ENCODE data around the gene ZNF3.

The ZNF3 gene

DNA sequence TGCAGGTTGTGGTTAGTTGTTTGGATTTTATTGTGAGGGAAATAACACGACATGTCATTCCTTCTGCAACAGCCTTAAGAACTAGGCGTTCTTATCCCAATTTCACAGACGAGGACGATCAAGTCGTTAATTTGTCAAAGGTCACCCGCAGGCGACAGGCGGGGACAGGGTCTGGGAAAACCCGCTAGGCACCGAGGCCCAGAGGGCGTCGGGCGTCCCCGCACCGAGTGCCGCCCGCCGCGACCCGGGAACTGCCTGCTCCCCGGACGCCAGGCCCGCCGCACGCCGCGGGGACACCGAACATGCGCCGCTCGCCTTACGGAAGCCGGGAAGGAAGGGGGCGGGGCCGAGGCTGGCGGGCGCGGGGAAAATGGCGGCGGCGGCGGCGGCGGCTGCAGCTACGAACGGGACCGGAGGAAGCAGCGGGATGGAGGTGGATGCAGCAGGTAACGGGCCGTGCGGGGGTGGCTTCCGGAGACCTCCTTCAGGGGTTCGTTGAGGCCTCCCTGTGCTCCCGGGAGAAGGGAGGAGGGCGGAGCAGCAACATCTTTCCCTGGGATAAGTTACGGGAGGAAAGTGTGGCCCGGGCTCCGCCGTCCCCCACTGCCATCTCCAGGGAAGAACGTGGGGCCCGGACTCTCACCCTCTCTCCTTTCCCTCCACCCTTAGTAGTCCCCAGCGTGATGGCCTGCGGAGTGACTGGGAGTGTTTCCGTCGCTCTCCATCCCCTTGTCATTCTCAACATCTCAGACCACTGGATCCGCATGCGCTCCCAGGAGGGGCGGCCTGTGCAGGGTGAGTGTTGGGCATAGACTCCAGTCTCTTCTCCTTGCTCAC is 7.3 kb upstream of the ZNF3 start, which contains the start of gene COPS6:
Gene COPS6, plus strand, starts transcription at position 349 of the 837 bp plus-strand sequence. Its CDS starts 22 bp downstream, at position 371.
- Histone ChIP-seq H3K27ac (ENCODE audit: low read depth in 2 of 2, low read length in 2 of 2) (peak within 1 kb of the TSS; percentile 80 to 89), H3K4me3 (ENCODE audit: low read length in 2 of 2) (peak within 1 kb of the TSS; percentile 91 to 95), H3K9me3 (ENCODE audit: control insufficient read depth in 2 of 2, low read length in 2 of 2) (no peaks in the 10 kb centered on the region), H3K27me3 (ENCODE audit: control insufficient read depth in 2 of 2, insufficient read depth in 2 of 2, low read length in 2 of 2) (no peaks in the 10 kb centered on the region), H3K36me3 (ENCODE audit: control insufficient read depth in 2 of 2, insufficient read depth in 2 of 2, low read length in 2 of 2) (peaks cover 36 to 38% of the 10 kb centered on the region in 2 donors), H3K9ac (ENCODE audit: low read depth in 1 of 2, low read length in 2 of 2) (peak within 1 kb of the TSS; percentile 80 to 93), H3K4me1 (ENCODE audit: control insufficient read depth in 2 of 2, insufficient read depth in 2 of 2, low read length in 2 of 2) (peaks cover 11 to 12% of the 10 kb centered on the region in 2 donors)

DNA sequence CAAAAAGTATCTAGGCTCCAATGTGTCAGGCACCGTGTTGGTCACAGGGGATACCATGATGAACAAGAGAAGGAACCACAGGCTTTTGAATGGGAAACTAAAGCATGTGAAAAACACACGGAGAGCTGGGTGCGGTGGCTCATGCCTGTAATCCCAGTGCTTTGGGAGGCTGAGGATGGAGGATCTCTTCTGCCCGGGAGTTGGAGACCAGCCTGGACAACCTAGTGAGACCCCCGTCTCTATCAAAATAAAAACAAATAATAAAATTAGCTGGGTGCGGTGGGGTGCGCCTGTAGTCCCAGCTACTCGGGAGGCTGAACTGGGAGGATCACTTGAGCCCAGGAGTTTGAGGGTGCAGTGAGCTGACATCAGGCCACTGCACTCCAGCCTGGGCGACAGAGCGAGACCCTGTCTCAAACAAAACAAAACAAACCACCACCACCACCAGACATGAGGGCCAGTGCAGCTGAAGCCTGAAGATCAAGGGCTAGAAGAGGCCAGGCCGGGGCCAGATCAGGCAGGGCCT is 6.6 kb upstream of the ZNF3 start:
- peaks cover 29 to 32% of the 10 kb centered on the region in 2 donors for H3K36me3 ChIP-seq (ENCODE audit: control insufficient read depth in 2 of 2, insufficient read depth in 2 of 2, low read length in 2 of 2)
- peak overlapping the region; percentile 80 to 89 for H3K27ac ChIP-seq (ENCODE audit: low read depth in 2 of 2, low read length in 2 of 2)
- no peaks in the 10 kb centered on the region for H3K27me3 ChIP-seq (ENCODE audit: control insufficient read depth in 2 of 2, insufficient read depth in 2 of 2, low read length in 2 of 2)
- H3K9me3 ChIP-seq (ENCODE audit: control insufficient read depth in 2 of 2, low read length in 2 of 2), result no peaks in the 10 kb centered on the region
- H3K4me1 ChIP-seq (ENCODE audit: control insufficient read depth in 2 of 2, insufficient read depth in 2 of 2, low read length in 2 of 2), result peaks cover 11 to 12% of the 10 kb centered on the region in 2 donors
- H3K4me3 ChIP-seq (ENCODE audit: low read length in 2 of 2), result peak overlapping the region; percentile 85 to 91
- peak overlapping the region; percentile 80 to 82 for H3K9ac ChIP-seq (ENCODE audit: low read depth in 1 of 2, low read length in 2 of 2)

DNA sequence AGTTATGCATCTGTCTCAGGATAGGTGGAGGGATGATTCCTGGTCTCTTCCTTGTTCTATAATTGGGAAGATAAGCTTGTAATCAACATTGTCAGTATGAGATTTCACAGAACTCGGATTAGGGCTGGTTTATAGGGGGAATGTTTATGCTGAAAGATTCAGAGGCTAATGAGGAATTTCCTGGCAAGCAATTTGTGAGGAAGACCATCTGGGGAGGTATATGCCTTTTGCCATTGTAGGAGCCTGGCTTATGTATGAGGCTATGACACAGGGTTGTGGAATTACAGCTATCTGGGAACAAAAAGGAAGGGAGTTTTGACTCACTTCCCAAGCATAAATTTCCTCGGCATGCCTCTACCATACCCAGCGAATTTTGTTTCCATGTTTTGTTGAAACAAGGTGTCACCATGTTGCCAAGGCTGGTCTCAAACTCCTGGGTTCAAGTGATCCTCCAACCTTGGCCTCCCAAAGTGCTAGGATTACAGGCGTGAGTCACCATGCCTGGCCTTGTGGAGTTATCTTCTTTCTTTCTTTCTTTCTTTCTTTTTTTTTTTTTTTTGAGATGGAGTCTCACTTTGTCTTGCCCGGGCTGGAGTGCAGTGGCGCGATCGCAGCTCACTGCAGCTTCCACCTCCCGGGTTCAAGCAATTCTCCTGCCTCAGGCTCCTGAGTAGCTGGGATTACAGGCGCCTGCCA is 5.7 kb upstream of the ZNF3 start:
- peak overlapping the region; percentile 44 to 45 for H3K27ac ChIP-seq (ENCODE audit: low read depth in 2 of 2, low read length in 2 of 2)
- no peaks in the 10 kb centered on the region for H3K9me3 ChIP-seq (ENCODE audit: control insufficient read depth in 2 of 2, low read length in 2 of 2)

DNA sequence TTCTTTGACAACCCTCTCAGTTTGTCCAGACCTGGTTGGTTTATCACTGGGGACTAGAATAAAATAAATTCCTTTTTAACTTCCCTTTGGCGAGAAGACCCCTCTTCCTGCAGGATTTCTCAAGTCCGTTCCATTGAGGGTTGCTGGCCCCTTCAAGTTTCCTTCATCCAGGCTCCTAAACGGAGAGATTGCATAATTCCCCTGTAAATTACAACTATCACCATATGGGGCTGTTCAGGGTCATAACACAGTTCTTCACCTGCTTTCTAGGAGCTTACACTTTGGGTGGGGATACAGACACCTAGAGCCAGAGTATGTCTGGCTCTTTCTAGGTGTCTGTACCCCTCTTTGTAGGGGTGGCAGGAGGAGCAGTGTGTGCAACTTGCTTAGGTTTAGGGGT is 4.0 kb upstream of the ZNF3 start:
- Histone ChIP-seq H3K27ac (ENCODE audit: low read depth in 2 of 2, low read length in 2 of 2) (no peak overlapping the region), H3K4me3 (ENCODE audit: low read length in 2 of 2) (no peak overlapping the region), H3K9ac (ENCODE audit: low read depth in 1 of 2, low read length in 2 of 2) (no peak overlapping the region), H3K9me3 (ENCODE audit: control insufficient read depth in 2 of 2, low read length in 2 of 2) (no peaks in the 10 kb centered on the region), H3K27me3 (ENCODE audit: control insufficient read depth in 2 of 2, insufficient read depth in 2 of 2, low read length in 2 of 2) (no peaks in the 10 kb centered on the region), H3K4me1 (ENCODE audit: control insufficient read depth in 2 of 2, insufficient read depth in 2 of 2, low read length in 2 of 2) (peaks cover 20 to 23% of the 10 kb centered on the region in 2 donors), H3K36me3 (ENCODE audit: control insufficient read depth in 2 of 2, insufficient read depth in 2 of 2, low read length in 2 of 2) (peaks cover 3 to 5% of the 10 kb centered on the region in 2 donors)

More for the DNA sequence above, 5.7 kb upstream of the ZNF3 start:
- Histone ChIP-seq H3K4me1 (ENCODE audit: control insufficient read depth in 2 of 2, insufficient read depth in 2 of 2, low read length in 2 of 2) (peaks cover 18 to 20% of the 10 kb centered on the region in 2 donors), H3K36me3 (ENCODE audit: control insufficient read depth in 2 of 2, insufficient read depth in 2 of 2, low read length in 2 of 2) (peaks cover 19 to 22% of the 10 kb centered on the region in 2 donors), H3K9ac (ENCODE audit: low read depth in 1 of 2, low read length in 2 of 2) (no peak overlapping the region), H3K4me3 (ENCODE audit: low read length in 2 of 2) (no peak overlapping the region), H3K27me3 (ENCODE audit: control insufficient read depth in 2 of 2, insufficient read depth in 2 of 2, low read length in 2 of 2) (no peaks in the 10 kb centered on the region)

DNA sequence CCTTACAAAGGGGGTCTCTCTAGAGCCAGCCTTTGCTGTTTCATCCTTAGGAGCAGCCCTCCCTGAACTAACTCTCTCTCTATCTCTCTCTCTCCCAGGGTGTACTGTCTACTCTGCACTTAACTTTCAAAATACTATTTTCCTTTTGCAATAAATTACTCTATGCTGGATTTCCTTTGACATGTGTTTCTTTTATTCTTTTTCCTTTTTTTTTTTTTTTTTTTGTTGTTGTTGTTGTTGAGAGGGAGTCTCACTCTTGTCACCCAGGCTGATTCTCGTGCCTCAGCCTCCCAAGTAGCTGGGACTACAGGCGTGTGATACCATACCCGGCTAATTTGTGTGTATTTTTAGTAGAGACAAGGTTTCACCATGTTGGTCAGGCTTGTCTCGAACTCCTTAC is 1.5 kb upstream of the ZNF3 start:
- H3K9me3 ChIP-seq (ENCODE audit: control insufficient read depth in 2 of 2, low read length in 2 of 2), result no peaks in the 10 kb centered on the region
- peaks cover 3% of the 10 kb centered on the region in 2 donors for H3K36me3 ChIP-seq (ENCODE audit: control insufficient read depth in 2 of 2, insufficient read depth in 2 of 2, low read length in 2 of 2)
- H3K27me3 ChIP-seq (ENCODE audit: control insufficient read depth in 2 of 2, insufficient read depth in 2 of 2, low read length in 2 of 2), result no peaks in the 10 kb centered on the region
- peaks cover 20 to 33% of the 10 kb centered on the region in 2 donors for H3K4me1 ChIP-seq (ENCODE audit: control insufficient read depth in 2 of 2, insufficient read depth in 2 of 2, low read length in 2 of 2)
- H3K4me3 ChIP-seq (ENCODE audit: low read length in 2 of 2), result no peak overlapping the region
- peak overlapping the region; percentile 76 to 85 for H3K27ac ChIP-seq (ENCODE audit: low read depth in 2 of 2, low read length in 2 of 2)
- no peak overlapping the region for H3K9ac ChIP-seq (ENCODE audit: low read depth in 1 of 2, low read length in 2 of 2)

DNA sequence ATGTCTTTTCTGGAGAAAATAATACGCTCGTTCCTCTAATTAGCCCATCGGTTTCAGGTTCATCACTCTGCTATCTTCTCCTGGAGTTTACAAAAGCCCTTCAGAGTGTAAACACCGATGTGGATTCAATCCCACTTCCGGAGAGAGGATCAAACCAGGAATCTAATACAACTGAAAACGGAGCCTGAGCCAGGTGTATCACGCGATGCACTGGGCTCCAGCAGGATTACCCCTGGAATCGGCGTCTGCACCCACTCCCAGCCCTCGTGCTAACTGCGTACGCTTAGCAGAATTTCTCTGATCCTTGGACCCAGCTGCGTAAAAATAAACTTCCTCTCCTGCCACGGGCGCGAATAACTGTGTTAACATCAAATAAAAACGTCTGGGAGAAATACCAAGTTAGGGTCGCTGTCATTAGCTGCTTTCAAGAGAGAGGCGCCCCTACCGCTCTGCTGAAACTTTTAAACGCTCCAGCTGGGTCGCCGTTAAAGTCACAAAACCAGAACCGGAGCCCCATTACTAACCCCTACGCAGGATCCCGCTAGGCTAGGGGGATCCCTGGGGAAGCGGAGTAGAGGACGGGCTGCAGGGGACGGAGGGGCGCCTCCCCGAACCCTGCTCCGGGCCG is 502 bp downstream of the ZNF3 start:
- Histone ChIP-seq H3K9me3 (ENCODE audit: control insufficient read depth in 2 of 2, low read length in 2 of 2) (no peaks in the 10 kb centered on the region), H3K36me3 (ENCODE audit: control insufficient read depth in 2 of 2, insufficient read depth in 2 of 2, low read length in 2 of 2) (peaks cover 13% of the 10 kb centered on the region in 2 donors), H3K4me1 (ENCODE audit: control insufficient read depth in 2 of 2, insufficient read depth in 2 of 2, low read length in 2 of 2) (peaks cover 31 to 41% of the 10 kb centered on the region in 2 donors), H3K27ac (ENCODE audit: low read depth in 2 of 2, low read length in 2 of 2) (peak overlapping the region; percentile 85 to 88), H3K4me3 (ENCODE audit: low read length in 2 of 2) (peak overlapping the region; percentile 95 to 100), H3K9ac (ENCODE audit: low read depth in 1 of 2, low read length in 2 of 2) (peak overlapping the region; percentile 95 to 99), H3K27me3 (ENCODE audit: control insufficient read depth in 2 of 2, insufficient read depth in 2 of 2, low read length in 2 of 2) (no peaks in the 10 kb centered on the region)

DNA sequence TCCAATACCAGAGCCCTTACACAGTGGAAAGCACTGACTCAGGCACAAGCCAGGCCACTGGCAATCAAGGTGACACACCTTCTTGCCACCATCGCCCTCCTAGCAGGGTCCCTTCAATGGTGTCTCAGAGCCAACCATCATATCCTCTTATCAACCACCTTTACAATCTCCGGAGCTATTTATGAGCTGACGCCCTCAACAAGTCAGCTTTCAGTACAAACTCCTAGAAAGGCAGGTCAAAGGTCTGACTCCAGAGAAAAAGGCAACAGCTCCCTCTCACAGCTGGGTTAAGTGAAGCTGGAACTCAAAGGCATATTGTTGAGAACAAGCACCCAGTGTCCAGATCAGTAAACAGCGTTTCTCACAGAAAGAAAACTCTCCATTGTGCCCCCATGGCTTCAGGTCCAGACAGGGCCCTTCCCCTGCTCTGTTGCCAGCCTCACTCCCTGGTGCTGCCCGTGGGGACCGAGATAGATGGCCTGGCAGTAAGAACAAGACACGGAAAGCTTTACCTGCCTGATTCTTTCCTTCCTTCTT is 2.4 kb downstream of the ZNF3 start:
- H3K27ac ChIP-seq (ENCODE audit: low read depth in 2 of 2, low read length in 2 of 2), result peak overlapping the region; percentile 85 to 88
- no peaks in the 10 kb centered on the region for H3K27me3 ChIP-seq (ENCODE audit: control insufficient read depth in 2 of 2, insufficient read depth in 2 of 2, low read length in 2 of 2)
- H3K9me3 ChIP-seq (ENCODE audit: control insufficient read depth in 2 of 2, low read length in 2 of 2), result no peaks in the 10 kb centered on the region
- peaks cover 31% of the 10 kb centered on the region in 2 donors for H3K36me3 ChIP-seq (ENCODE audit: control insufficient read depth in 2 of 2, insufficient read depth in 2 of 2, low read length in 2 of 2)
- peak overlapping the region; percentile 54 to 68 for H3K9ac ChIP-seq (ENCODE audit: low read depth in 1 of 2, low read length in 2 of 2)
- H3K4me1 ChIP-seq (ENCODE audit: control insufficient read depth in 2 of 2, insufficient read depth in 2 of 2, low read length in 2 of 2), result peaks cover 31 to 41% of the 10 kb centered on the region in 2 donors
- H3K4me3 ChIP-seq (ENCODE audit: low read length in 2 of 2), result peak overlapping the region; percentile 56 to 65

DNA sequence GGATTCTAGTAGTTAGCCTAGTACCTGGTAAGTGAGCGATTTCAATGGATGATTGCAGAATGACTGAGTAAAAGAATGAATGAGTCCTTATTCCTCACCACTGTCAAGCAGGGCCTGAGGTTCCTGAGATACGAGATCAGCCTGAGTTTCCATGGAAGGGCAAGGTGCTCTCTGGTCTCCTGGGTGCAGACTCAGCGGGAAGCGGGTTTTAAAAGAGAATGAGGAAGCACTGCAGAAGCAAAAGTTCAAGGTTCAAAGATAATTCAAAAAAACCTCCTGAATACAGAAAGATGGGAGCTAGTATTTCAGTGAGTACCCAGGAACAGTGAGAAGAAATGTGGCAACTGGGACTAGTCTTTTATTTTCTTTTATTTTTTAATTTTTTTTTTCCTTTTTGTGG is 4.3 kb downstream of the ZNF3 start:
- H3K27ac ChIP-seq (ENCODE audit: low read depth in 2 of 2, low read length in 2 of 2), result no peak overlapping the region
- H3K36me3 ChIP-seq (ENCODE audit: control insufficient read depth in 2 of 2, insufficient read depth in 2 of 2, low read length in 2 of 2), result peaks cover 49 to 50% of the 10 kb centered on the region in 2 donors

DNA sequence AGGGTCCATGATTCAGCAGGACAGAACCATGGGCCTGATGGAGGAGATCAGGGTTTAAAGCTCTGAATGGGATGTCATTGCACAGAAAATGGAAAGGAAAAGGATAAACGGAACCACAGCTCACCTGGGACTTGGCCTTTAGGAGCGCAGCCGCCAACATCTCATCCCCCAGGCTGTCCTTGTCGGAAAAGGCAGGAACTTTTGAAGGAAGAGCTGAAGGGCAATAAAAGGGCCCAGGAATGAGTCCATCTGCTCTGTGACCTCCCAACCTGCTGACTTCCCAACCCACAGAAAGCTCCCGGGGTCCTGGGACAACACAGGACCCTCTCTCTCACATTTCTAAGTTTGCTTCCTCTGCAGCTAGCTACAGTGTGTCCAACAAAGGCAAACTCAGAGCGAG is 6.1 kb downstream of the ZNF3 start:
- Histone ChIP-seq H3K27ac (ENCODE audit: low read depth in 2 of 2, low read length in 2 of 2) (no peak overlapping the region), H3K4me1 (ENCODE audit: control insufficient read depth in 2 of 2, insufficient read depth in 2 of 2, low read length in 2 of 2) (peaks cover 23 to 29% of the 10 kb centered on the region in 2 donors), H3K36me3 (ENCODE audit: control insufficient read depth in 2 of 2, insufficient read depth in 2 of 2, low read length in 2 of 2) (peaks cover 67% of the 10 kb centered on the region in 2 donors), H3K9ac (ENCODE audit: low read depth in 1 of 2, low read length in 2 of 2) (no peak overlapping the region), H3K9me3 (ENCODE audit: control insufficient read depth in 2 of 2, low read length in 2 of 2) (peaks cover 15 to 16% of the 10 kb centered on the region in 2 donors), H3K27me3 (ENCODE audit: control insufficient read depth in 2 of 2, insufficient read depth in 2 of 2, low read length in 2 of 2) (no peaks in the 10 kb centered on the region), H3K4me3 (ENCODE audit: low read length in 2 of 2) (no peak overlapping the region)

More for the DNA sequence above, 4.3 kb downstream of the ZNF3 start:
- Histone ChIP-seq H3K27me3 (ENCODE audit: control insufficient read depth in 2 of 2, insufficient read depth in 2 of 2, low read length in 2 of 2) (no peaks in the 10 kb centered on the region), H3K9ac (ENCODE audit: low read depth in 1 of 2, low read length in 2 of 2) (no peak overlapping the region), H3K4me3 (ENCODE audit: low read length in 2 of 2) (no peak overlapping the region), H3K4me1 (ENCODE audit: control insufficient read depth in 2 of 2, insufficient read depth in 2 of 2, low read length in 2 of 2) (peaks cover 23 to 34% of the 10 kb centered on the region in 2 donors), H3K9me3 (ENCODE audit: control insufficient read depth in 2 of 2, low read length in 2 of 2) (peaks cover 5 to 6% of the 10 kb centered on the region in 2 donors)
